Measurements from ENCODE around the gene UQCR10.

DNA sequence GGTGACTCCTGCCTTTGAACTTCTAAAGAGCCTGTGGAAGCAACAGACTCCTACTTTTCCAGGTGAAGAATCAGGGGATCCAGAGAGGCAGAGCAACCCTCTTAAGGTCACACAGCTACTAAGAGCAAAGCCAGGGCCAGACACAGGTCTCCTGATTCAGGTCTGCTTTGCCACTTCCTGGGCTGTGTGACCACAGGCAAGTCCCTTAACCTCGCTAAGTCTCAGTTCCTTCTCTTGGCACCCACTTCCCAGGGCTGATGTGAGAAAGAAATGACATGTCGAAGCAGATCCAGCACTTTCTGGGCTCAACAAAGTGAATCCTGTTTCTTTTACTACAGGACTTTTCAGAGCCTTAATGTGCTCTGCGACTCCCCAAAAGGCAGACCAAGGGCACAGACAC, 30.2 kb downstream of the UQCR10 start:
- TF ChIP-seq POLR2AphosphoS5 (IDR thresholded peaks at IDR 0.05) (no peak), CTCF (IDR thresholded peaks at IDR 0.05) (no peak), EP300 (IDR thresholded peaks at IDR 0.05) (no peak), POLR2A (IDR thresholded peaks at IDR 0.05) (no peak)

Data from sigmoid colon (tissue), 4 donors.